NCI-H2171 (cell line): Measurements from ENCODE around the gene GRIK2.

ENCODE experiments used
- DNase-seq: peaks from one replicate; lab custom pipeline; 2025; lab: John Stamatoyannopoulos, UW

Gene GRIK2

GRCh38 chr6:101539510-101540245 lies 146.2 kb downstream of the GRIK2 start:
- DNase-seq = no peak

GRCh38 chr6:101541894-101542293 lies 148.4 kb downstream of the GRIK2 start:
- no peak for DNase-seq

- no peak for DNase-seq
These were observed 150.3 kb downstream of the GRIK2 start for GRCh38 chr6:101543796-101544195.

- DNase-seq = no peak
These were observed 150.8 kb downstream of the GRIK2 start for GRCh38 chr6:101544286-101544685.

GRCh38 chr6:101545191-101545590 lies 151.7 kb downstream of the GRIK2 start:
- no peak for DNase-seq

- no peak for DNase-seq
These were observed 156.9 kb downstream of the GRIK2 start for GRCh38 chr6:101550451-101550850.

- no peak for DNase-seq
These were observed 160.7 kb downstream of the GRIK2 start for GRCh38 chr6:101554231-101554630.

- no peak for DNase-seq
These were observed 165.2 kb downstream of the GRIK2 start for GRCh38 chr6:101558712-101559111.

- no peak for DNase-seq
These were observed 179.1 kb downstream of the GRIK2 start for GRCh38 chr6:101572627-101573026.

- no peak for DNase-seq
These were observed 183.6 kb downstream of the GRIK2 start for GRCh38 chr6:101577091-101577490.

- no peak for DNase-seq
These were observed 184.8 kb downstream of the GRIK2 start for GRCh38 chr6:101578306-101578705.

GRCh38 chr6:101582792-101583191 lies 189.3 kb downstream of the GRIK2 start:
- DNase-seq = no peak

- no peak for DNase-seq
These were observed 192.0 kb downstream of the GRIK2 start for GRCh38 chr6:101585501-101585900.

- no peak for DNase-seq
These were observed 194.8 kb downstream of the GRIK2 start for GRCh38 chr6:101588343-101588742.

- DNase-seq = no peak
These were observed 201.8 kb downstream of the GRIK2 start for GRCh38 chr6:101595276-101595675.

GRCh38 chr6:101597693-101598092 lies 204.2 kb downstream of the GRIK2 start:
- no peak for DNase-seq

GRCh38 chr6:101605426-101605825 lies 211.9 kb downstream of the GRIK2 start:
- no peak for DNase-seq

- DNase-seq = no peak
These were observed 212.4 kb downstream of the GRIK2 start for GRCh38 chr6:101605874-101606273.

- no peak for DNase-seq
These were observed 213.7 kb downstream of the GRIK2 start for GRCh38 chr6:101607111-101607690.

- DNase-seq = no peak
These were observed 215.2 kb downstream of the GRIK2 start for GRCh38 chr6:101608703-101609102.

- DNase-seq = no peak
These were observed 220.0 kb downstream of the GRIK2 start for GRCh38 chr6:101613556-101613955.

- no peak for DNase-seq
These were observed 221.3 kb downstream of the GRIK2 start for GRCh38 chr6:101614774-101615173.

GRCh38 chr6:101626269-101626668 lies 232.8 kb downstream of the GRIK2 start:
- peak; percentile 36 for DNase-seq

- DNase-seq = no peak
These were observed 237.4 kb downstream of the GRIK2 start for GRCh38 chr6:101630941-101631340.
